CD4-positive, alpha-beta T cell (primary cell): Measurements from ENCODE around the gene ANKRD33B. TPM values are rescaled to one million over a fixed set of nuclear protein-coding genes. Genes with fewer than 3 reads are reported as not detected.

Experiments
- ATAC-seq: fragments of 200-7000 bp; cut with Tn5 transposase; one replicate; pipeline ENCODE4 v1.10.0; 2022; ENCODE audit warnings: mild to moderate bottlenecking; ENCODE audit not compliant: poor library complexity
- CTCF ChIA-PET: fragments of 350-600 bp; sonication (Branson Sonifier 250); formaldehyde crosslinking; loops from one replicate; lab custom pipeline; 2021; ENCODE audit warnings: antibody characterized with exemption, inconsistent platforms; lab: Charles Lee
- POLR2A ChIA-PET: fragments of 350-600 bp; sonication (Branson Sonifier 250); formaldehyde crosslinking; loops from one replicate; lab custom pipeline; 2021; ENCODE audit warnings: antibody characterized with exemption, inconsistent platforms; lab: Charles Lee
- DNase-seq, 14 experiments: peaks; one replicate each; pipeline ENCODE4 v3.0.0-alpha.2; 2013 to 2020; ENCODE audit warnings: mixed read lengths in 2 of 14
- H3K27ac ChIP-seq, 2 donors: one replicate each; pipeline versions ENCODE4 v1.5.1 to v1.7.0; 2013; ENCODE audit warnings: low read length in 2 of 2, low read depth in 1 of 2, mild to moderate bottlenecking in 1 of 2
- H3K27me3 ChIP-seq, 2 experiments: 1 replicate in 1 of 2; 2 replicates in 1 of 2; pipeline versions ENCODE4 v1.6.1 to v1.7.0; 2013; ENCODE audit warnings: low read length in 2 of 2, control low read depth in 1 of 2, mild to moderate bottlenecking in 1 of 2, moderate library complexity in 1 of 2; ENCODE audit not compliant: insufficient read depth in 2 of 2, control insufficient read depth in 1 of 2
- H3K36me3 ChIP-seq: one replicate; pipeline ENCODE4 v1.6.1; 2013; ENCODE audit warnings: low read length, control low read depth; ENCODE audit not compliant: insufficient read depth
- H3K4me1 ChIP-seq: one replicate; pipeline ENCODE4 v1.6.1; 2013; ENCODE audit warnings: low read length, control low read depth; ENCODE audit not compliant: insufficient read depth
- H3K4me3 ChIP-seq: one replicate; pipeline ENCODE4 v1.5.1; 2013; ENCODE audit warnings: mild to moderate bottlenecking, low read length, moderate library complexity
- H3K9me3 ChIP-seq, 2 experiments: 1 replicate in 1 of 2; 2 replicates in 1 of 2; pipeline versions ENCODE4 v1.6.1 to v1.7.0; 2013; ENCODE audit warnings: low read length in 2 of 2, mild to moderate bottlenecking in 2 of 2, control low read depth in 1 of 2, moderate library complexity in 1 of 2; ENCODE audit not compliant: control insufficient read depth in 1 of 2, insufficient read depth in 1 of 2
- H3K27ac Mint-ChIP-seq: one replicate; pipeline ENCODE4 v1.8.0; 2020; ENCODE audit warnings: mixed read lengths
- H3K27me3 Mint-ChIP-seq: one replicate; pipeline ENCODE4 v1.8.0; 2021; ENCODE audit warnings: mixed read lengths
- H3K36me3 Mint-ChIP-seq: one replicate; pipeline ENCODE4 v1.8.0; 2021; ENCODE audit warnings: low read depth, mixed read lengths
- H3K4me1 Mint-ChIP-seq: one replicate; pipeline ENCODE4 v1.8.0; 2021; ENCODE audit warnings: low read depth, mixed read lengths
- H3K4me3 Mint-ChIP-seq: one replicate; pipeline ENCODE4 v1.8.0; 2020; ENCODE audit warnings: mild to moderate bottlenecking, mixed read lengths
- H3K9me3 Mint-ChIP-seq: one replicate; pipeline ENCODE4 v1.8.0; 2020; ENCODE audit warnings: mixed read lengths
- intact Hi-C, 2 experiments: fragments of 100-400 bp; cut with DNase I in 1 of 2; cut with micrococcal nuclease in 1 of 2; formaldehyde crosslinking; loops; one replicate each; pipeline versions ENCODE4 v1.15.1 to v1.9.0; 2023 to 2025; cut with DNase I, micrococcal nuclease
- total RNA-seq, 174 experiments: library from RNA in 2 of 174; stranded (reverse) in 2 of 174; gene quantifications; one replicate each; pipeline ENCODE4 v1.2.3 and lab custom pipeline; 2021 to 2026
- TF ChIP-seq, protein P1 (sequence below): fragments of 200-600 bp; IDR thresholded peaks from one replicate; pipeline ENCODE4 v1.8.0; 2022; ENCODE audit warnings: antibody characterized with exemption, mild to moderate bottlenecking

The ANKRD33B gene
- total RNA-seq, 2 experiments from 2014 or later, result 0.99 to 1.3 TPM

DNA sequence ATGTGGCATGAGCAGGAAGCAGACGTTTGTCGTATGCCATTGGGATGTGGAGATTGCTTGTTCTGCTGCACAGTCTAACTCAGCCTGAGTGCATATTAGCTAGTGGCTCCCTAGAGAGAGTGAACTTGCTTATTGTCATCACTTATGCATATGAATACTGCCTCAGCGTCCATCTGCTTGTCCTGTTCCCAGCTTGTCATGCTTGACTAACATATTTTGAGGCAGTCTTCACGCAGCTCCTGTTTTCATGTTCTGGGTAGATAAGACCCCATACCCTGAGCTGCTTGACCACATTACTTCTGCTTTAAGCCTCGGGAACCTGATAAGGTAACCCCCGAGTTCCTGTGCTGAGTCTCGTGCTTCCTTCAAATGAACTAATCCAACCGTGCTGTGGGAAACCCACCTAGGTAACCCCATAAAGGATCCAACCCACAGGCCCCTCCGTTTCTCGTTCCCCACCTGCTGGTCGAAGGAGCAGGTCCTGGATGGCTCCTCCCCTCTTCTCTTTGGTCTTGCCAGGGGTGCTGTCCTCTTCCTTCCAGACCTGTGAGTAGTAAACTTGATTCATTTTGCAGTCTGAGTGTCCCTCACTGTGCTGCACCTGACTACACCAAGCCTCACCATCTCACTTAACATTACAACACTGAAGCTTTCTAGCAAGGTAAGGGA lies 25.0 kb downstream of the ANKRD33B start:
- intact Hi-C loops, result no loop called here
- H3K9me3 ChIP-seq, result peaks cover 0 to 4% of the 10 kb centered on the region in 2 experiments
- TF ChIP-seq, protein P1, sequence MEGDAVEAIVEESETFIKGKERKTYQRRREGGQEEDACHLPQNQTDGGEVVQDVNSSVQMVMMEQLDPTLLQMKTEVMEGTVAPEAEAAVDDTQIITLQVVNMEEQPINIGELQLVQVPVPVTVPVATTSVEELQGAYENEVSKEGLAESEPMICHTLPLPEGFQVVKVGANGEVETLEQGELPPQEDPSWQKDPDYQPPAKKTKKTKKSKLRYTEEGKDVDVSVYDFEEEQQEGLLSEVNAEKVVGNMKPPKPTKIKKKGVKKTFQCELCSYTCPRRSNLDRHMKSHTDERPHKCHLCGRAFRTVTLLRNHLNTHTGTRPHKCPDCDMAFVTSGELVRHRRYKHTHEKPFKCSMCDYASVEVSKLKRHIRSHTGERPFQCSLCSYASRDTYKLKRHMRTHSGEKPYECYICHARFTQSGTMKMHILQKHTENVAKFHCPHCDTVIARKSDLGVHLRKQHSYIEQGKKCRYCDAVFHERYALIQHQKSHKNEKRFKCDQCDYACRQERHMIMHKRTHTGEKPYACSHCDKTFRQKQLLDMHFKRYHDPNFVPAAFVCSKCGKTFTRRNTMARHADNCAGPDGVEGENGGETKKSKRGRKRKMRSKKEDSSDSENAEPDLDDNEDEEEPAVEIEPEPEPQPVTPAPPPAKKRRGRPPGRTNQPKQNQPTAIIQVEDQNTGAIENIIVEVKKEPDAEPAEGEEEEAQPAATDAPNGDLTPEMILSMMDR, result no peak
- H3K27me3 ChIP-seq, result peaks cover 0 to 6% of the 10 kb centered on the region in 2 experiments
- no peaks in the 10 kb centered on the region for H3K4me1 Mint-ChIP-seq
- no peaks in the 10 kb centered on the region for H3K36me3 Mint-ChIP-seq
- CTCF ChIA-PET, result no interaction called here
- H3K27me3 Mint-ChIP-seq, result peaks cover 8% of the 10 kb centered on the region
- H3K4me1 ChIP-seq, result peaks cover 3% of the 10 kb centered on the region
- H3K27ac ChIP-seq, result no peak overlapping the region
- H3K27ac Mint-ChIP-seq, result no peak overlapping the region
- H3K36me3 ChIP-seq, result no peaks in the 10 kb centered on the region
- no peaks in the 10 kb centered on the region for H3K9me3 Mint-ChIP-seq
- ATAC-seq (no peak), DNase-seq (no peak)
- no peak overlapping the region for H3K4me3 Mint-ChIP-seq
- no peak overlapping the region for H3K4me3 ChIP-seq
- POLR2A ChIA-PET, result no interaction called here

DNA sequence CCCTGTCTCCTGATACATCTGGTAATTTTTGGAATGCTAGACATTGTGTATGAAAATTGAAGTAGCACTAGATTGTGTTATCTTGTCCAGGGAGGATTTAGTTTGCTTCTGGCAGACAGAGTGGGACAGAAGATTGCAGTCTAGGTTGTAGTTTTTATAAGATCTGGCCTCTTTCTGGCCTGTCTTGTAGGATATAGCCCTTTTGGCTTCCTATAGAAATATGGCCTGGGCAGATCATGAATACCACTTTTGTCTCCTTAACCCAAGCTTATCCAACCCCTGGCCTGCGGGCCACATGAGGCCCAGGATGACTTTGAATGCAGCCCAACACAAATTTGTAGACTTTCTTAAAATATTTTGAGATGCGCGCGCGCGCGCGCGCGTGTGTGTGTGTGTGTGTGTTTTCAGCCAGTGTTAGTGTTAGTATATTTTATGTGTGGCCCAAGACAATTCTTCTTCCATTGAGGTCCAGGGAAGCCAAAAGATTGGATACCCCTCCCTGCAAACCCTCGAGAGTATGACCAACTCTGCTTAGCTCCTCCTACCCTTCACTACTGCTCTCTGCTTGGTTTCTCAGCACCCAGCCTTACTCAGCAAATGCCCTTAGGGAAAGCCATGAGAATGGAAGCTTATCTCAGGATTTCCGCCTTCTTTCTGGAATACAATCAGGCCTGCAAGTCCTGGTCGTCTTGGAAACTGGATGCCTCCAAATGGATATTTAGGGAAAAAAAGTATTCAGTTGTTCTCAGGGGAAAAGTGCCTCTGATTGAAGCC lies 26.5 kb downstream of the ANKRD33B start:
- CTCF ChIA-PET, result no interaction called here
- intact Hi-C loops, result no loop called here

DNA sequence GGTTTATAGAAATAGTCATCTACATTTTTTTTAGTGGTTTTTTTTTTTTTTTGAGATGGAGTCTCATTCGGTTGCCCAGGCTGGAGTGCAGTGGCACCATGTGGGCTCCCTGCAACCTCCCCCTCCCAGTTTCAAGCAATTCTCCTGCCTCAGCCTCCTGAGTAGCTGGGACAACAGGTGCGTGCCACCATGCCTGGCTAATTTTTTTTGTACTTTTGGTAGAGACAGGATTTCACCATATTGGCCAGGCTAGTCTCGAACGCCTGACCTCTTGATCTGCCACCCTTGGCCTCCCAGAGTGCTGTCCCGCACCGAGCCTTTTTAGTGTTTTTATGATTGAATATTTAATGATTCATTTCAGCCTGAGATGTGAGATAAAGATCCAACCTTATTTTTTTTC lies 27.3 kb downstream of the ANKRD33B start:
- Histone ChIP-seq H3K9me3 (peaks cover 0 to 4% of the 10 kb centered on the region in 2 experiments), H3K36me3 (no peaks in the 10 kb centered on the region), H3K27ac (no peak overlapping the region), H3K27me3 (no peaks in the 10 kb centered on the region), H3K4me3 (no peak overlapping the region), H3K4me1 (peaks cover 6% of the 10 kb centered on the region)
- Mint-ChIP-seq H3K9me3 (no peaks in the 10 kb centered on the region), H3K4me3 (no peak overlapping the region), H3K36me3 (no peaks in the 10 kb centered on the region), H3K4me1 (peaks cover 11% of the 10 kb centered on the region), H3K27ac (no peak overlapping the region), H3K27me3 (no peaks in the 10 kb centered on the region)
- intact Hi-C loops, result no loop called here
- TF ChIP-seq, protein P1, result no peak
- no peak for DNase-seq
- POLR2A ChIA-PET, result no interaction called here
- CTCF ChIA-PET, result no interaction called here
- no peak for ATAC-seq

More for the DNA sequence above, 26.5 kb downstream of the ANKRD33B start:
- no peak overlapping the region for H3K4me3 Mint-ChIP-seq
- H3K9me3 ChIP-seq, result peaks cover 0 to 4% of the 10 kb centered on the region in 2 experiments
- no peak overlapping the region for H3K27ac ChIP-seq
- H3K36me3 ChIP-seq, result no peaks in the 10 kb centered on the region
- H3K9me3 Mint-ChIP-seq, result no peaks in the 10 kb centered on the region
- no peaks in the 10 kb centered on the region for H3K27me3 ChIP-seq
- ATAC-seq (no peak), DNase-seq (no peak)
- peaks cover under 1% of the 10 kb centered on the region for H3K4me1 ChIP-seq
- POLR2A ChIA-PET, result no interaction called here
- no peaks in the 10 kb centered on the region for H3K36me3 Mint-ChIP-seq
- peaks cover 5% of the 10 kb centered on the region for H3K4me1 Mint-ChIP-seq
- H3K27me3 Mint-ChIP-seq, result no peaks in the 10 kb centered on the region
- no peak overlapping the region for H3K4me3 ChIP-seq
- H3K27ac Mint-ChIP-seq, result no peak overlapping the region
- TF ChIP-seq, protein P1, result no peak
